ENCODE data around the gene MACROD2.

The MACROD2 gene

GRCh38 chr20:14342918-14343317, 347.6 kb downstream of the MACROD2 start:
- no peak for DNase-seq

DNA sequence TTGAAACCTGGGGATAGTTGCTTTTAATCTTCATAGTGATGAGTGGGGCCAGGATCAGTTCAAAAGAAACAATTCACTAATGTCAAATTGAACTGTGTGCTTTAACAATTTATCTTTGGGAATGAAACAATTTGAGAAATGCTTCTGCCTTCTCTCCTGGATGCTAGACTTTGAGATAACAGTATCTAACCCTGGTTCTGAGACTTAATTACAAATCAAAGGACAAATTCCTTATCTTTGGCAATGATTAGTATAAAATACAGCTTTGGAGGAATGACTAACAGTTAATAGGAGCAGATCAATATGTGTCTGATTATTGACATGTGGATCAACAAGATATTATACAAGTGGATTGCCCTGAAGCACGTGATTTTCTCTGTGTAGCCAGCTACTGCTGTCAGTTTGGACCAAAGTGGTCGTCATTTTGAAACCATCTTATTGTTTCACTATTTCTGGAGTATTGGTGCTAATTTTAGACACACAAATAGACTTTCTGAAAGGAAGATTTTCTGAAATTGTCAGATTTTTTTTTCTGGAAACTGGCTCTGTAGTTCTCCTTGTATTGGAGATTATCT, 348.3 kb downstream of the MACROD2 start:
- no peak for DNase-seq

- no peak for DNase-seq
These were observed 349.4 kb downstream of the MACROD2 start for GRCh38 chr20:14344746-14345145.

DNA sequence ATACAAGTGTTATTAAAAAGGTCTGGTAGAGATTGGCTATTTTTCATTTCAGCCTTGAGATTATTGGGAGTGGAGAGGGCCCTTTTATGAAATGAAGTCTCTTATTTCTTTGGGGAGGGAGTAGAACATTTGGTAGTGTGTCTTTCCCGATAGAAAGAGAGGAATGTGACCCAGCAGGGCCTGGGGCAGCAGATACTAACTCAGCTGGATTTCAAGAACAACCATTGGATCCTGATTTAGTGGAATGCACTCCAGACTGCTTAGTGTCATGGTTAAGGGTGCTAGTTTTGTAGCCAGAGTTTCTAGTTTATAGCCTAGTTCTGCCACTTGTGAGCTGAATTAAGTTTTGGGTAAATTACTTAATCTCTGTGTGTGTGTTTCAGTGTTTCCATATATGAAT, 360.5 kb downstream of the MACROD2 start:
- DNase-seq = no peak

- DNase-seq = no peak
These were observed 365.1 kb downstream of the MACROD2 start for GRCh38 chr20:14360416-14360815.

- no peak for DNase-seq
These were observed 366.4 kb downstream of the MACROD2 start for GRCh38 chr20:14361509-14362345.

GRCh38 chr20:14374196-14374595, 378.9 kb downstream of the MACROD2 start:
- DNase-seq = no peak

DNA sequence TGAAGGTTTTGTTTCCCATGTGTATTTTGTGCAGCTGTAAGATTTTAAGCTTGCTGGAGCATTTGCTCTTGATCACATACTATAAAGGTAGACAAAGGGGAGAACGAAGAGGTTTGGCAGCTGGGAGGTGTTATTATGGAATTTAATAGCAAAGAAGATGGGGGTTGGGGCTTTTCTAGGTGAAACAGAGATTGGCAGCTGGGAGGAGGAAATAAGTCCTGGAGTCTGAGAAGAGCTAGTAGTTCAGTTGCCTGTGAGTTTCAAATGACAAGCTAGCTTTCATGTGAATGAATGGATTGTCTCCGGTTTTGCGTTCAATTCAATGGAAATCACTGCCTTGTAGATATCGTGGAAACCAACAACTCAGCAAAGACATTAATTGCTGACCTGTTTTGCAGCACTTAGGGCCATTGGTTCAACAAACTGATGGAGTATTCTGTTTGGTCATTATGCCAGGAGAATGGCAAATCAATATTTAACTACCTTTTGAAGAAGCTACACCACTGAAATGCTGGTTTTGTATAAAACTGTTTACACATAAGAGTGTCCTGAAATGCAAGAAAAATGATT, 380.2 kb downstream of the MACROD2 start:
- DNase-seq = no peak

DNA sequence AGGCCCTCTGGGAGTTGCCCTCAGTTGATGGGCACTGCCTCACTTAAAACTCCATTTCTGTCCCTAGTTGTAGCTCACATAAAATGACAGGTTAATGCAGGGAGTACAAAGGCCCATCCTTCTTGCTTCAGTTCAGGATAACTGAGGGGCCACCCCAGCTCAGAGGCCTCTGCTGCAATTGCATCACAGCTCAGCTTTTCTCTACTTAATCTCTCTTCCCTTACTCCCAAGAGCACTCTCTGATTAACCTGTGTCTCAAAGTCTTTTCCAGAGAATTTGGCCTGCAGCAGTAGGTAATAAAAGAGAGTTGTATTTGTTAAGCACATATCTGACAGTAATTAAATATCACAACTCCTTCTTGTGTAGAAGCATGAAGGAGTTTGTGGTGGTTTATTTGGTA, 383.0 kb downstream of the MACROD2 start:
- no peak for DNase-seq

DNA sequence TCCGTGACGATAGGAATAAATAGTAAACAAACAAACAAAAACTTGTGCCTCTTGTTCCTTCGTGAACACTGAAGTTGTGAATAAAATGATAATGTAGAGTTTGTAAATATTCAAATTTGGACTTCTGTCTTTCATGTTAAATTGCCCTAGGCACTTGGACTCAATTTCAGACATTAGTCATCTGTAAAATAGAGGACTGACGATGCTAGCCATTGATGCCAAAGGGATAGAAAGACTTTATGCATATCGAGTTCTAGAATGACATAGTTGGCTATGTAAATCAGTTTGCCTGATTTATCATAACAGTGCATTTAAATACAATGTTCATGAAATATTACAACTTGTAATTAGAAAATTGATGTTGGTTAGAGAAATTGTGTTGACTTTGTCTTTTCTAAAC, 388.0 kb downstream of the MACROD2 start:
- no peak for DNase-seq

DNA sequence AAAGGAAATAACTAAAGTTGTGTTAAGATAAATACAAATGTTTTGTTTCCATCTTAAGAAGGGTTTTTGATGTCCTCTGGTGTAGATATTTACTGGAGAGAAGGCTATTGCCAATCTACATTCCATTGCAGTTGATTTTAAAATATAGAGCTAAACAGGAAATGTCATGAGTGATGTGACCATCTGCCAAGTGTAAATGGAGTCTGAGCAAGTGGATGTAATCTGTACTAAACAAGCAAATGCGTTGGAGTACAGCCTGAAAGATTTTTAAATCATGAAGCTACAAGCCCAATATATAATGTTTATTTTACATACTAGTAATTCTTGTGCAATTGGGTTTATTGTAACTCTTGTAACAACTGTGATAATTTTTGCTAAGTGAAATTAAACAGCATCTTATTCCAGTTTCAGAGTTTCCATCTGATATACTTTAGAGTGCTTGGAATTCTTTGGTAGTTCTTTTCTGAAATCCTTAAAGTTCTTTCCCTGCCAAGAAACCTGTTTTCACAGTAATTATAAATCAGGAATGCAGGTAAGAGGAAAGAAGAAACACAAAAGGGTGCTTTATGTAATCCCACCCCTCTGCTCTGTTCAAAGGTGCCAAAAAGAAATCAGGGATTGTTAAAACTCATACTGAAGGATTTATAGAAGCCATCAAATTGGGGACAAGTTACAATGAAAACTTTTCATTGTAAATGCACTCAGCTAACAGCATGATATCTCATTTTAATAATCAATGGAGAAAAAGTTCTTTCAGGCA, 389.3 kb downstream of the MACROD2 start:
- DNase-seq = no peak

GRCh38 chr20:14385176-14385740, 389.9 kb downstream of the MACROD2 start:
- DNase-seq = no peak

DNA sequence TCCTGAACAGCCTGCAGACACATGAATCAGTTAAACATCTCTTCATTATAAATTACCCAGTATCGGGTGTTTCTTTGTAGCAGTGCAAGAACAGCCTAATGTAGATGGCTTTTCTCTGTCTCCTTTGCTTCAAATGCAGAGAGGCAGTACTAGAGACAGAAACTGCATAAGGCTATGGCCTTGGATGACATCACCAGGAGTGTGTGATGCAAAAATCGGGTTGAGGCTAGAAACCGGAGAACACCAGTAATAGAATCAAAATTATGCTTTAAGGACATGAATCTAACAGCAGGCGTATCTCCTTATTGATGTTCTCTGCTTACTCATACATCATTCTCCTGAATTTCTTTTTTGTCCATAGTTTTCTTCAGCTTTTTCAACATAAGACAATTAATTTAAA, 391.4 kb downstream of the MACROD2 start:
- no peak for DNase-seq

GRCh38 chr20:14401479-14402138, 406.3 kb downstream of the MACROD2 start:
- no peak for DNase-seq

- DNase-seq = no peak
These were observed 409.2 kb downstream of the MACROD2 start for GRCh38 chr20:14404515-14404914.

DNA sequence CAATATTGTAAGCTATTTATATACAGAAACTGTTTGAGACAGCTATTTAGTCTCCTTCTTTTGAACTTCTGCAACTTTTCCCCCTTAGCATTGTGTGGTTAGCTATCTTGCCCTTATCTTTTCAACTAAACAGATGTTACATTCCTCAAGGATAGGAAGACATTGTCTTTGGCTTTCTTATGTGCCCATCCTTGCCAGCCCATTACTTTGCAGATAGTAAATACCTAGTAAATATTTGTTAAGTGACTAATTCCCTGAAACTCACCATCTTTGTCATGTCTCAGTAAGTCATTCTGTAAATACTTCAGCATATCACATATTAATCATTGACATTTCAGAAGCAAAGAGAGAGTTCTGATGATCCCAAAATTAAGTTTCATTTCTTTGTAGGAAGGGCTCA, 411.2 kb downstream of the MACROD2 start:
- no peak for DNase-seq

DNA sequence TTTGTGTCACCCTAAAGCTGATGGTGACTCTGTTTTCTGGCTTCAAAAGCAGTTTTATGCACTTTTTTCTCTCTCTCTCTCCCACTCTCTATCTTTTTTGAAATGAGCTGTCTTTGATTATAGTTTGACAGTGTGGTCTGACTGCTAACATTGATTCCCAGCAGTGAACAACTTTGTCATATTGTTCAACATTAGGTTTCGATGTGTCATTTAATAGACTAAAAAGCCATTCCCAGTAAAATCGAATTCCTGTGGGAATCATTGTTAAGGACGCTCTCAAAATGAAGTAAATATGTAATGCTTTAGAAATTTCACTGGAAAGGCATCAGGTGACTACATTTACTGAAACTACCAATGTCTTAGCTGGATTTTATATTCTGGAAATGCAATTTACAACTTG, 412.0 kb downstream of the MACROD2 start:
- DNase-seq = no peak

DNA sequence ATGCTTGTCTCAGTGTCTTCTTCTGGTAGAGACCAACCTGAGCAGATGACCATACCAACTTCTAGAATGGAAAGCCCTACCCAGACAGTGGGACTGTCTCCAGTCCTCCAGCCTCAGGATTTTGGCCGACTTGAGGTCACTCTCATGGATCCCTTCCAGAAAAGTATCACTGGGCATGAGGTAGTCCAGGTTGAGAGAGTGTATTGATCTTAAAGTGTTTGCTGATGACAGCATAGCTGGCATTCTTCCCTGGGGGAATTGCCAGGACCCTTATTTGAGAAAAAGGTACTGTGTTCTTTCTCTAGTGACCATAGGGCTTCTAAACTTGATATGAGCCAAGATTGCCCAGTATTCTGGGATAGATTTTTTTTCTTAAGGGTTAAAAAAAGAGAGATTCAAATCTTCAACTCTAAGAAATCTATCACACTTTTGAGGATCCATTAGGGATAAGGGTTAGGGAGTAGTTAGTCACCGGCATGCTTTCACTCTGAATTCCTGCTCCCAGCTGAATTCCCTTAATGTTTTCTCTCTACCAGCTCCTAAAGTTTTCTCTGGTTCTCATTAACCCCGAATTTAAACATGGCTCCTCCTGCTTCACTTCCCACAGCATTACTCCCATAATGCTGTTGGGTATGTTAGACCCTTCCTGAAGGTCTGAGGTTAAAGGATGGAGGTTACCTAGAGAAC, 415.7 kb downstream of the MACROD2 start:
- no peak for DNase-seq

DNA sequence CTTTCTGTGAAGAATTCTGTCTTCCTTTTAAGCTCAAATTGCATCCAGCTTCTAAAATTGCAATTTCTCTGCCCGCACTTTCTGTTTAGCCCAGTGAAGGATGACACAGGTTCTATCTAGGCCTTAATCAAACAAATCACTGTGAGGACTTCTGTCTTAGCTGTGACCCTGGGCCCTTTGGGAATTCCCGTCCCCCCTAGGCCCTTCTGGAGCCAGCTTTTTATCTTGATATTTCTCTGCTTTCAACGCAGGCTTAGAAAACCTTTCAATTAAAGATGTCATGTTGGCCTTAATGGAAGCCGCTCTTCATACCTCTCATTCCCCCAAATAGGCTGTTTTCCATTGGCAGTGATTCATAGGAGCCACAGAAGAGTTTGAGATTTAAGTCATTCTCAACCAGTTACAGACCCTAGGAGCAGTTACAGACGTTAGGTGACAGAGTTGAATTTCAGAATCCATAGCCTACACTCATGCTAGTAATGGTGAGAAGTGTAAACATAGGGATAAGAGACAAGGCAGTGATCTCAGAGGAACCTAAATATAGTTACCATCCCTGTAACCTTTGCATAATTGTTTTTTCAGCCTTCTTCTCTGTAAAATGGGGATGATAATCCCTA, 416.9 kb downstream of the MACROD2 start:
- DNase-seq = no peak

DNA sequence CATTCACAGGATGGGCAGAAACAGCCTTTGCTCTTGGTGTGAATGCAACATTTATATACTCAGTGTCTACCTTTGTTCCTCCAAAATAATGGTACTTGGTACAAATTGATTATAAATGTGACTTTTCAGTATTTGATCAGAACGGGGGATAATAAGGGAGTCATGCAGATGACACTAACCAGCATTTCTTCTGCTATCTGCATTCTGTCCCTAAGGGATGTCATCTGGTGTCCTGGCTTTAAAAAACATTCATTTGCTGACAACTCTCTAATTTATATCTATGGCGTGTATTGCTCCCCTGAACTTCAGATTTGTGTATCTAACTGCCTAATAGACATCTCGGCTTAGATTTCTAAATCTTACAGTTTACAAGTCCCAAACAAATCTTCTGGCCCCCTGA, 418.5 kb downstream of the MACROD2 start:
- DNase-seq = no peak

DNA sequence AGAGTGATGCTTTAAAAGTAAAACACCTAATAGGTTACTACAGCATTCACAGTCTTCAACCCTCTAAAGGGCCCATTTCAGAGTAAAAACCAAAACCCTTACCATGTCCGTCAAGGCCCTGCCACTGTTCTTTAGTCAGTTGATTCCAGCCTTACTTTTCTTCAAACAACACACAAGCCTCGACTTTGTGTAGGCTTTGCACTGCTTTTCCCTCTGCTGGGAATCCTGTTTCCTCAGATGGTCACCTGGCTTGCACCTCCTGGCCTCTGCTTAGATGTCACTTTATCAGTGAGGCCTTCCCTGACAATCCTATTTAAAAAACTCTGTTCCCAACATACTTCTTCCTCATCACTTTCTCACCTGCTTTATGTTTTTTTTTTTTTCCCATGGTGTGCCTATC, 419.2 kb downstream of the MACROD2 start:
- no peak for DNase-seq

DNA sequence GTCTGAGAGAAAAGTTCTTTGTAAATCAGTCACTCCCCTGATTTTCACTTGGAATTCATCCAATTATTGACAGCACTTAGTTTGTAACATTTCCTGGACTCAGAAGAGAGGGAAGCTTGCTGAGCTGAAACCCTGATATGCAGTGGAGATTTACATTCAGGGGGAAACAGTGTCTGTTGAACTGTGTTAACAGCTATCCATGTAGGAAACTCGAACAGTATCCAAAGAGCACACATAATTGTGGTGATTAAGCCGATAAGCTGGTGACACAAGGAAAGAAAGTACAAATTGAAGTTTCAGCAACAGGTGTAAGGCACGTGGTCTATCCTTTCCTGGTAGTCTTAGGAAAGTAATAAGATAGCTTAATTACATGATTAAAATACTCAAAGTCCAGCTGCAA, 420.2 kb downstream of the MACROD2 start:
- DNase-seq = no peak
